Ovary (tissue), 3 donors: Measurements from ENCODE around the gene RABGEF1.

Experiments
- POLR2A ChIP-seq: fragments of 450-650 bp; IDR thresholded peaks from one replicate; pipeline ENCODE4 v1.6.1; 2017; ENCODE audit warnings: antibody characterized with exemption, mild to moderate bottlenecking, moderate library complexity
- TF ChIP-seq, protein P1 (sequence below), 3 donors: fragments of 450-650 bp in 2 of 3; fragments of 200-600 bp in 1 of 3; IDR thresholded peaks; one replicate each; pipeline versions ENCODE4 v1.5.1 to v1.8.0; 2016 to 2022; ENCODE audit warnings: antibody characterized with exemption in 3 of 3, mild to moderate bottlenecking in 1 of 3
- donor health status: DM: no; HTN: no; CAD: no.

DNA sequence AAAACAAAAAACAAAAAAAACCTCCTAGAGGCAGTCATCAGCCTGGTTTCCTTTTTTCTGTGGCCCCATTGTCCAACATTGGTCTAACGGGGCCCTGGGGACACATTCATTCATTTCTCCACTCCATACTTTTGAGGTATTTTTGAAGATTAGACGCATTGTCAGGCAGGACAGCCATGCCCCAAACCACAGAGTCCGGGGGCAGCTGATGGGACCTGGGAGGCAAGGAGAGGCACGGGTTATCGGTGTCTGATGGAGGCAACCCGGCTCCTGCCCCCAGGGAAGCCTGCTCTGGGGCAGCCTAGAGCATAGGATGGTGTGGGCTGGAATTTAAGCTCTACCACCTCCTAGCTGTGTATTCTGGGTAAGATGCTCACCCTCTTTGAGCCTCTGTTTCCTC lies 6.5 kb upstream of the RABGEF1 start:
- TF ChIP-seq, protein P1, sequence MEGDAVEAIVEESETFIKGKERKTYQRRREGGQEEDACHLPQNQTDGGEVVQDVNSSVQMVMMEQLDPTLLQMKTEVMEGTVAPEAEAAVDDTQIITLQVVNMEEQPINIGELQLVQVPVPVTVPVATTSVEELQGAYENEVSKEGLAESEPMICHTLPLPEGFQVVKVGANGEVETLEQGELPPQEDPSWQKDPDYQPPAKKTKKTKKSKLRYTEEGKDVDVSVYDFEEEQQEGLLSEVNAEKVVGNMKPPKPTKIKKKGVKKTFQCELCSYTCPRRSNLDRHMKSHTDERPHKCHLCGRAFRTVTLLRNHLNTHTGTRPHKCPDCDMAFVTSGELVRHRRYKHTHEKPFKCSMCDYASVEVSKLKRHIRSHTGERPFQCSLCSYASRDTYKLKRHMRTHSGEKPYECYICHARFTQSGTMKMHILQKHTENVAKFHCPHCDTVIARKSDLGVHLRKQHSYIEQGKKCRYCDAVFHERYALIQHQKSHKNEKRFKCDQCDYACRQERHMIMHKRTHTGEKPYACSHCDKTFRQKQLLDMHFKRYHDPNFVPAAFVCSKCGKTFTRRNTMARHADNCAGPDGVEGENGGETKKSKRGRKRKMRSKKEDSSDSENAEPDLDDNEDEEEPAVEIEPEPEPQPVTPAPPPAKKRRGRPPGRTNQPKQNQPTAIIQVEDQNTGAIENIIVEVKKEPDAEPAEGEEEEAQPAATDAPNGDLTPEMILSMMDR (IDR thresholded peaks at IDR 0.05): no peak
- TF ChIP-seq POLR2A: no peak
